ENCODE data around the gene RFK. TPM values are rescaled to one million over a fixed set of nuclear protein-coding genes. Genes with fewer than 3 reads are reported as not detected.
"Not testable (repeated sequence)": the region's sequence is repeated elsewhere in the genome, so short reads cannot be mapped to it uniquely, and the experiment has no call there.

Gene RFK
- total RNA-seq, result 10 to 100 TPM; 18.0 to 48.3 (median 24.9) TPM

DNA sequence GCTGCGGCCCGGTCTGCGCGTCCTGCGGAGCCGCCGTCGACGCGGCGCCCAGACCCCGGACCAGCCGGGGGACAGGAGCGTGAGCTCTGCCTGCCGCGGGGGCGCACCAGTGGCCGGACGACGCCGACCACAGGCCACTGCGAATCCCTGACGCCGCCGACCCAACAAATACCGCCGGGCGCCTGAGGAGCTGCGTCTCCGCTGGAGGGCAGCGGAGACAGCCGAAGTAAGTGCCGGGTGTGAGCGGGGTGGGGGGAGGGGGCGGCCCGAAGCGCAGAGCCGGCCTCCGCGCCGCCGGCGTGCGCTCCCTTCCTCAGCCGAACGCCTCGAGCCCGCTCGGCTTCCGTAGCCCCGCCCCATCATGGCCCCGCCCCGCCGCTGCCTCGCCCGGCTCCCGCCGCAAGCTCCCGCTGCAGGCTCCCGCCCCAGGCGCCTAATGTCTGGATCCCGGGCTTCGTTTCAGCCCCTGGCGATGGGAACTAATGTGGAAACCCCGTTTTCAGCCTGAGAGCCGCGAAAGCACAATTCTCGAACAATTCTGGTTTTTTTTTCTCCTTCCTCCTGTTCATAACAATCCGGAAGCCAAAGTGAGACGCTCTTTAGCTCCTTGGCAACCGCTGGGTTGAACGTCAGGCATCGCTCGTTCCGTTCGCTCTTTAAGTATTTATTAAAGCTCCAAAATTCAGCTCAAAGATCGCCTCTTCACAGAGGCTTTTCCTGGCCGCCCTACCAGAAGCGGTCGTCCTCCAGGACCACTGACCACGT is at the start of gene RFK:
Gene RFK, minus strand, starts transcription at position 232 of the 765 bp plus-strand sequence. CDS start 255 bp downstream, outside the sequence.
- TF ChIP-seq POLR2A (IDR thresholded peaks at IDR 0.05), result peak; percentile 64 to 77
- TF ChIP-seq, protein P1, sequence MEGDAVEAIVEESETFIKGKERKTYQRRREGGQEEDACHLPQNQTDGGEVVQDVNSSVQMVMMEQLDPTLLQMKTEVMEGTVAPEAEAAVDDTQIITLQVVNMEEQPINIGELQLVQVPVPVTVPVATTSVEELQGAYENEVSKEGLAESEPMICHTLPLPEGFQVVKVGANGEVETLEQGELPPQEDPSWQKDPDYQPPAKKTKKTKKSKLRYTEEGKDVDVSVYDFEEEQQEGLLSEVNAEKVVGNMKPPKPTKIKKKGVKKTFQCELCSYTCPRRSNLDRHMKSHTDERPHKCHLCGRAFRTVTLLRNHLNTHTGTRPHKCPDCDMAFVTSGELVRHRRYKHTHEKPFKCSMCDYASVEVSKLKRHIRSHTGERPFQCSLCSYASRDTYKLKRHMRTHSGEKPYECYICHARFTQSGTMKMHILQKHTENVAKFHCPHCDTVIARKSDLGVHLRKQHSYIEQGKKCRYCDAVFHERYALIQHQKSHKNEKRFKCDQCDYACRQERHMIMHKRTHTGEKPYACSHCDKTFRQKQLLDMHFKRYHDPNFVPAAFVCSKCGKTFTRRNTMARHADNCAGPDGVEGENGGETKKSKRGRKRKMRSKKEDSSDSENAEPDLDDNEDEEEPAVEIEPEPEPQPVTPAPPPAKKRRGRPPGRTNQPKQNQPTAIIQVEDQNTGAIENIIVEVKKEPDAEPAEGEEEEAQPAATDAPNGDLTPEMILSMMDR (IDR thresholded peaks at IDR 0.05), result peak in 5 of 6 experiments; percentile 6 to 72 (median 57)
- Histone ChIP-seq H3K27ac (peak within 1 kb of the TSS; percentile 87 to 96 (median 91)), H3K27me3 (no peaks in the 10 kb centered on the region), H3K9me3 (no peaks in the 10 kb centered on the region), H3K4me3 (peak within 1 kb of the TSS; percentile 80 to 93 (median 89)), H3K36me3 (no peaks in the 10 kb centered on the region), H3K4me1 (peaks cover 0 to 14% (median 0%) of the 10 kb centered on the region in 4 donors)
- DNase-seq, result peak; percentile 78 to 99 (median 96)

DNA sequence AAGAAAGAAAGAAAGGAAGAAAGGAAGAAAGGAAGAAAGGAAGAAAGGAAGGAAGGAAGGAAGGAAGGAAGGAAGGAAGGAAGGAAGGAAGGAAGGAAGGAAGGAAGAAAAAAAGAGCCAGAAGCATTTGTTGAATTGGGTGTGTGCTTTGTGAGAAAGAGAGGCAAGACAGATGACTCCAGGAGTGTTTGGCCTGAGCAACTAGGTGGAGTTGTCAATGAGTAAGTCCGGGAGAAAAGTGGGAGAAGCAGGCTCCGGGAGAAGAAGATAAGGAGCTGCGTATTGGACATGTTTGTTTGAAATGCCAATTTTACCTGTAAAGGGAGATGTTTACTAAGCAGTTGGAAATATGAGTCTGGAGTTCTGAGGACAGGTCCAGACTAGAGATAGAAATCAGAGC is 49.7 kb upstream of the RFK start:
- H3K9me3 ChIP-seq, result no peaks in the 10 kb centered on the region
- TF ChIP-seq, protein P1 (IDR thresholded peaks at IDR 0.05), result no peak
- TF ChIP-seq POLR2A (IDR thresholded peaks at IDR 0.05), result no peak
- no peaks in the 10 kb centered on the region for H3K36me3 ChIP-seq
- no peak for DNase-seq
- no peak overlapping the region for H3K4me3 ChIP-seq
- no peaks in the 10 kb centered on the region for H3K27me3 ChIP-seq
- H3K27ac ChIP-seq, result no peak overlapping the region
- peaks cover 0 to 6% (median 0%) of the 10 kb centered on the region in 4 donors for H3K4me1 ChIP-seq

DNA sequence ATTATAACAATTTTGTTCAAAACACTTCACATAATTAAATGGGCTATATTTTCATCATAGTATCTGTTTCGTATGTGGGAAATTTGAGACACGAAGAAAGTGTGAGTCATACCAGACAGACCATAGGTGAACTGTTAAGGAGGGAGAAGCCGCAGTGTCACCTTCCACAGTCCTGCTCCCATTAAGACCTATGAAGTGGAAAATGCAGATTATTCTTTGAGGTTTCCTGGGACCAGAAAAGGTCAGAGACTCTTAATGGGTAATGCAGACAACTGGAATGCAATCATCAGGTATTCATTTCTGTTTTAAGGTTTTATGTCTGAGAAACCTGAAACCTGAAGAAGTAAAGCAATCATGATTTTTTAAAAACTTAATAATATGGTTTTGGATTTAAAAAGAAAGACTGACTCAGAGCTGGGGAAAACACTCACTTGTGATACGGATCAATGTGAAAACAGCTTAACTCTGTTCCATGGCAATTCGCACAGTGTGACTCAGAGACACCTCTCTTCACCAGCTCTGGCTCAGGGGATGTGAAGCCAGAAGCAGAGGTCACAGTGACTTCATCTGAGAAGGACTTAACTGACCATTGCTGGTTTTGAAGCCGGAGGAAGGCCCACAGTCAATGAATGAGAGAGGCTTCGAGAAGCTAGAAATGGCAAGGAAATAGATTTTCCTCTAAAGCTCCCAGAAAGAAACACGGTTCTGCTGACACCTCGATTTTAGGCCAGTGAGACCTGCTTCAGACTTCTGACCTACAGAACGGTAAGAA is 47.5 kb upstream of the RFK start:
- Histone ChIP-seq H3K4me3 (no peak overlapping the region), H3K4me1 (no peaks in the 10 kb centered on the region), H3K27me3 (no peaks in the 10 kb centered on the region), H3K27ac (no peak overlapping the region), H3K9me3 (no peaks in the 10 kb centered on the region), H3K36me3 (no peaks in the 10 kb centered on the region)
- TF ChIP-seq POLR2A (IDR thresholded peaks at IDR 0.05), result no peak
- TF ChIP-seq, protein P1 (IDR thresholded peaks at IDR 0.05), result no peak
- DNase-seq, result no peak

DNA sequence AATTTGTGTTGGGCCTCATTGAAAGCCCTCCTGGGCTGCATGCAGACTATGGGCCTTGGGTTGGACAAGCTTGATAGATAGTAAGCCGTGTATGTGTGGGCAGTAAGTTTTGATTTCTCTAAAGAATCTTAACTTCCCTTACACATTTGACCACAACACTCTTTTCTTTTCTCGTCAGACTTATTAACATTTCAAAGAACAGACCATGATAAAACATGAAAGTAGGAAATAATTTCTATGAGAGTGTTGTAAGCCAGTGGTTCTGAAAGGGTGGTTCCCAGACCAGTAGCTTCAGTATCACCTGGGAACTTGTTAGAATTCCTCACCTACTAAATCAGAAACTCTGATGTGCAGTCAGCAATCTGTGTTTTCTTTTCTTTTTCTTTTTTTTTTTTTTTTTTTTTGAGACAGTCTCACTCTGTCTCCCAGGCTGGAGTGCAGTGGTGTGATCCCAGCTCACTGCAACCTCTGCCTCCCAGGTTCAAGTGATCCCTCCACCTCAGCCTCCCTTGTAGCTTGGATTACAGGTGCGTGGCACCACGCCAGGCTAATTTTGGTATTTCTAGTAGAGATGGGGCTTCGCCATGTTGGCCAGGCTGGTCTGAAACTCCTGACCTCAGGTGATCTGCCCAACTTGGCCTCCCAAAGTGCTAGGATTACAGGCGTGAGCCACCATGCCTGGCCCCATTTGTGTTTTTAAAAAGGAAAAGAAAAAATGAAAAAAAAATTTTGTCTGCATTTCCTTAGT is 44.8 kb upstream of the RFK start:
- Histone ChIP-seq H3K27me3 (no peaks in the 10 kb centered on the region), H3K9me3 (no peaks in the 10 kb centered on the region), H3K4me1 (no peaks in the 10 kb centered on the region), H3K27ac (no peak overlapping the region), H3K4me3 (no peak overlapping the region), H3K36me3 (no peaks in the 10 kb centered on the region)
- TF ChIP-seq POLR2A (IDR thresholded peaks at IDR 0.05), result no peak
- TF ChIP-seq, protein P1 (IDR thresholded peaks at IDR 0.05), result no peak
- no peak for DNase-seq

DNA sequence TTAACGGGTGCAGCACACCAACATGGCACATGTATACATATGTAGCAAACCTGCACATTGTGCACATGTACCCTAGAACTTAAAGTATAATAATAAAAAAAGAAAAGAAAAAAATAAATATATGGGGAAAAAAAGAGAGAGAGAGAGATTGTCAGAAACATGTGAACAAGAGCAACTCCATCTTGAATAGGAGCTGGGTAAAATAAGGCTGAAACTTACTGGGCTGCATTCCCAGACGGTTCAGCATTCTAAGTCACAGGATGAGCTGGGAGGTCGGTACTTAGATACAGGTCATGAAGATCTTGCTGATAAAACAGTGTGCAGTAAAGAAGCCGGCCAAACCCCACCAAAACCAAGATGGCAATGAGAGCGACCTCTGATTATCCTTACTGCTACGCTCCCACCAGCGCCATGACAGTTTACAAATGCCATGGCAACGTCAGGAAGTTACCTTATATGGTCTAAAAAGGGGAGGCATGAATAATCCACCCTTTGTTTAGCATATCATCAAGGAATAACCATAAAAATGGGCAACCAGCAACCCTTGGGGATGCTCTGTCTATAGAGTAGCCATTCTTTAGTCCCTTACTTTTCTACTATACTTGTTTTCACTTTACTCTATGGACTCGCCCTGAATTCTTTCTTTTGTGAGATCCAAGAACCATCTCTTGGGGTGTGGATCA is 42.9 kb upstream of the RFK start:
- H3K4me1 ChIP-seq, H3K36me3 ChIP-seq, H3K27ac ChIP-seq, H3K9me3 ChIP-seq, DNase-seq, H3K27me3 ChIP-seq, H3K4me3 ChIP-seq: not testable (repeated sequence)

DNA sequence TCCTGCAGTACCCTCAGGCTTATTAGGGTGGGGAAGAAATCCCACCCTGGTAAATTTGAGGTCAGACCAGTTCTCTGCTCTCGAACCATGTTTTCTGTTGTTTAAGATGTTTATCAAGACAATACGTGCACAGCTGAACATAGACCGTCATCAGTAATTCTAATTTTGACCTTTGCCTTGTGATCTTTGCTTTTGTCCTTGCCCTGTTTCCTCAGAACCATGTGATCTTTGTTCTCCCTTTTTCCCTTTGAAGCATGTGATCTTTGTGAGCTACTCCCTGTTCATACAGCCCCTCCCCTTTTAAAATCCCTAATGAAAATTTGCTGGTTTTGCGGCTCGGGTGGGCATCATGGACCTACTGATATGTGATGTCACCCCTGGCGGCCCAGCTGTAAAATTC is 40.7 kb upstream of the RFK start:
- DNase-seq, H3K27me3 ChIP-seq, H3K9me3 ChIP-seq: not testable (repeated sequence)

More for the DNA sequence above, 40.7 kb upstream of the RFK start:
- not testable (repeated sequence) for H3K27ac ChIP-seq, H3K4me3 ChIP-seq, H3K4me1 ChIP-seq, H3K36me3 ChIP-seq

Measured in Peyer's patch (tissue), 4 donors.